GM19351 (cell line): ENCODE data around the gene DIPK1B.
A peak's percentile ranks its signal among the peaks of the same experiment; 100 is the strongest.

Experiments used
- ATAC-seq: cut with Tn5 transposase; IDR thresholded peaks from one replicate; pipeline ENCODE4 v1.9.1; 2021; ENCODE audit warnings: mild to moderate bottlenecking, moderate library complexity; ENCODE audit not compliant: unreplicated experiment

Gene DIPK1B

GRCh38 chr9:136733611-136734010 is 21.2 kb downstream of the DIPK1B start:
- no peak for ATAC-seq

DNA sequence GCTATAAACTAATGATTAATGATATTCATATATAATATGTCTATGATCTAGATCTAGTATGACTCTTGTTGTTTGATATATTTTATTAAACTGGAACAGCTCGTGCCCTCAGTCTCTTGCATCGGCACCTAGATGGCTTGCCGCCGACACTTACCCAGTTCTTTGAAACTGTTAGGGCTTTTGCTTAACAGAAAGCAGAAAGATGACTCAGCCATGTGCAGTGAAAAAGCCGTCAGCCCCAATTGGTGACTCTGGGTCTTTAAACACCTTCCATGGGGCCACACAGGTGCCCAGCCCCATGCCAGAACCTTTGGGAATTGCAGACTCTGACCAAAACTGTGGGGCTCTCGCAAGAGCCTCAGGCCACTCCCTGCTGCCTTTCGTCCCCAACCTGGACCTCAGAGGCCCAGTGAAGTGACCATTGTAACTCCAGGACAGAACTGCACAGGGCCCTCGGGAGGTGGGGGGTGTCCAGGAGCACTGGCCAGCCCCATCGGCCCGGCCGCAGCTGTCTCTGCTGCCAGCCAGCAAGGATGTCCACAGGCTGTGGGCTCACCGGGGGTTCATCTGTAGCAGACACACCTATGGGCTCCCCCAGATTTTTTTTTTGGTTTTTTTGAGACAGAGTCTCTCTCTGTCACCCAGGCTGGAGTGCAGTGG is 22.6 kb downstream of the DIPK1B start:
- no peak for ATAC-seq

GRCh38 chr9:136735812-136736480 is 23.6 kb downstream of the DIPK1B start:
- ATAC-seq = no peak

DNA sequence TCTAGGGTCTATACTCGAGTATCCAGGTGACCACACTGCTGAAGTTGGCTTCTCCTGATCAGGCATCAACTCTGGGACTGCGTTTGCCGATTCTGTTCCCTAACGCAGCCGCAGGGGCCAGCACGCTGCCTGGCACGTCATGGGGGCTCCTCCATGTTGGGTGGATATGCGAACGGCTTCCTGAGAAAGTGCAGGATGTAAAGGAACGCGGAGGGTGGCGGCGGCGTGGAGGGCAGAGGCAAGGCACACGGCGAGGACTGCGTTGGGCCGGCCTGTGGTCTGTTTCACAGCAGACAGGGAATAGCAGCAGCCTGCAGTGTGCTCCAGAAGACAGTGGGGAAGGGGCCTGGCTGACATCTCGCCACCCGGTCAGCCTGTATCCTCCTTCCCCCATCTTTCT is 26.6 kb downstream of the DIPK1B start:
- ATAC-seq = no peak

- ATAC-seq = no peak
Observed at GRCh38 chr9:136739509-136739908, 27.1 kb downstream of the DIPK1B start.

- no peak for ATAC-seq
Observed at GRCh38 chr9:136740069-136740468, 27.7 kb downstream of the DIPK1B start.

DNA sequence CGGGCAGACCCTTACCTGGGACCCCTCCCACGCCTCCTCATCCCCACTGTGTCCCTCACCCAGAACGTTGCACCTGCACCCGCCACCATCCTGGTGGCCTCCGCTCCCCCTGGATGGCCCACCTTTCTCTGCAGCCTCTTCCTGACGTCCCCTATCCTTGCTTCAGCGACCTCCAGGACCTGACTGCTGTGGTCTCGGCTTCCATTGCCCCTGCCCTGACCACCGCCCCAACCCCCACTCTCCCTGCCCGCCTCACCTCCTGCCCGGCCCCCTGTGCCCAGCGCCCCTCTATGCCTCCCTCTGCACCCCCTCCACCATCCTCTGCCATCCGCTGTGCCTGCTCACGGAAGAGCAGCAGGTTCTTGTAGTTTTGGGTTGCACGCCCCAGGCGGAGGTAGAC is 28.1 kb downstream of the DIPK1B start:
- no peak for ATAC-seq

DNA sequence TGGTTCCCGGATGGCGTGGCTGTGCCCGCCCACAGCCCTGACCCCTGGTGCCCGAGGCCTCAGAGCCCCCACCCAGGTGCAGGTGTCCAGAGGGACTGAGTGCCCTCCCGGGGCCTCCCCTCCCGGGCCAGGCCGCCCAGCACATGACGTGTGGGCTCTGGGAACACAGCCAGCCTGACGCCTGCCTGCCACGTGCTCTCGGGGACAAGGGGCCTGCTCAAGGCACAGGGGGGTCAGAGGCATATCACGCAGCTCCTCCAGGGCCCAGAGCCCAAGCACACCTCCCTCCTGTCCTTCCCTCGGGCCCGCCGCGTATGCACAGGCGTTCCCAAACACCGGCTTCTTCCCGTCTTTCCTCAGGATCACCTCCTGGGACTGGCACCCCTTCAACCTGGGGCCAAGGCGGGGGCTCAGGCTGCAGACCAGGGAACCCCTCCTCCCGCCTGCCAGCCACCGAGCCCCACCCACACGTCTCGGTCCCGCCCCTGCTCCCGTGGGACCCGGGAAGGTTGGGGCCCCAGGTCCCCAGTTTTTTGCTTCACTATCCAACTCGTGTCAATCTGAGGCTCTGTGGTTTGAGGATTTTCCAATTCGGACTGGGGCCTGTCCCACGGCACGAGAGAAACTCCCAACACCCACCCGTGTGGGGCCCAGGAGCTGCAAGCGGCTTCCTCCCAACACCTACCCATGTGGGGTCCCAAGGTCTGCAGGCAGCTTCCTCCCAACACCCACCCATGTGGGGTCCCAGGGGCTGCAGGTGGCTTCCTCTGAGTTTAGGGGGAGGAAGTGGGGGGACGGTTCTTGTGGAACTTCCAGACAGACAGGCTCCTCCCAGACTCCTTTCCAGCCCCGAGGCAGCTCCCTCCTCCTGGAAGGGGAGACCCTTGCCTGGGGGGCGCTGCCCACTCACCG is 28.9 kb downstream of the DIPK1B start:
- no peak for ATAC-seq

DNA sequence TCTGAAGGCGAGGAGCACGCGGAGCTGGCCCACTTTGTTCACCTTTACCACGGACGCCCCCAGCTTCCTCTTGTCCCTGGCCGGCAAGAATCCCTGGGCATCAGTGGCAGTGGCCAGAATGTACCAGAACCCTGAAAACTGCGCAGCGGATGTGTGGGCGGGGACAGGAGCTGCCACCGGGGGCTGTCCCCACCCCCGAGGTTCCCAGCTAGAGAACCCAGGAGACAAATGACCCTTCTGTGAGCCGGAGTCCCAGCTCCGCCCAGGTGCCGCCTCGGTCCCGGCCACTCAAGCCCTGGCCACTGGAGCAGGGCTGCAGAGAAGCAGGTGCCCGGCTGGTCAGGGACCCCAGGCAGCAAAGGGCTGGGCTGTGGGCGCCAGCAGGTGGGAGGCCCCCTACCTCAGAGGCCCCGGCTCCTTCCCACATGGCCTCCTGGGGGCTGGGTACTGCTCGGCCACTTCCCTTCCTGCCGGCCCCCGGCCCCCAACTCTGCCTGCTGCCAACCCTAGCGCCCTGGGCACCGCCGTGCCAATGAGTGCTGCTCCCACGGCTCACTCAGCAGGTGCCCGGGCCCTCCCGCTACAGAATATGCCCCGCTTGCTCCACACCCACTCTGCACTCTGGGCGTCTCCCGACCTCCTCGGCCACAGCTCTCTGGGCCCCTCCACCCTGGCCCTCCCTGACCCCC is 29.7 kb downstream of the DIPK1B start:
- peak; percentile 54 for ATAC-seq

DNA sequence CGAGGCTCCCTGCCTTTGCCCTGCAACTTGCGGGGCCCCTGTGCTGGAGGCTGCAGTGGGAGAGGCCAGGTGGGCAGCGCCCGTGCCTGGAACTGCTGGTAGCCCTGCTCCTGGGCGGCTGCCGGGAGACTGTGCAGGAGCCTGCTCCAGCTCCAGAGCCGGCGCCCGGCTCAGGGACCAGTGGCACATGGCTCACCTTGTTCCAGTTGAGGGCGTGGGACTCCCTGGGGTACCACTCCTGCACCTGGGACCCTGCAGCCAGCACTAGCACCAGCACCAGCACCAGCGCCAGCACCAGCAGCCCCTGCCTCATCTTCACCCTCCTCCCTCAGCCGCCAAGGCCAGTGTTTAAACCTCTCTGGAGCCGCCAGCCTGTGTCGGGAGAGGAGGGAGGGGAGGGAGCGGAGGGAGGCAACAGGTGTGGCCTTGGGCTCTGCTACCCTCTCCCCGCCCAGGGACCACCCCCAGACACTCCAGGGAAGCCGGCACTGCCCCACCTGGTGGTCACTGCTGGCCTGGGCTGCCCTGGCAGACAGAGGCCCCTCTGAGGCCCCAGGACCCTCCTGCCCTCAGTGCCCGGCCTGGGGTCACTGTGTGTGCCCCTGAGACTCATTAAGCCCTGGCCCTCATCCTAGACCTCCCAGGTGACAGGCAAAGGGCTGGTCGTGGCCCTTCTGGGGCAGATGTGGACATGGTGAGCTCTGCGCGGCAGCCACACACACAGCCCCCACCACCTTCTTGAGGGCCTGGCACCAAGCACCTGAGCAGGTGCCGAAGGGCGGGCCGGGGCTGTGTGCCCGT is 30.4 kb downstream of the DIPK1B start, which contains the start of gene LCN10:
Gene LCN10, minus strand, starts transcription at position 350 of the 801 bp plus-strand sequence. Its CDS starts 37 bp downstream, at position 313.
- no peak for ATAC-seq

DNA sequence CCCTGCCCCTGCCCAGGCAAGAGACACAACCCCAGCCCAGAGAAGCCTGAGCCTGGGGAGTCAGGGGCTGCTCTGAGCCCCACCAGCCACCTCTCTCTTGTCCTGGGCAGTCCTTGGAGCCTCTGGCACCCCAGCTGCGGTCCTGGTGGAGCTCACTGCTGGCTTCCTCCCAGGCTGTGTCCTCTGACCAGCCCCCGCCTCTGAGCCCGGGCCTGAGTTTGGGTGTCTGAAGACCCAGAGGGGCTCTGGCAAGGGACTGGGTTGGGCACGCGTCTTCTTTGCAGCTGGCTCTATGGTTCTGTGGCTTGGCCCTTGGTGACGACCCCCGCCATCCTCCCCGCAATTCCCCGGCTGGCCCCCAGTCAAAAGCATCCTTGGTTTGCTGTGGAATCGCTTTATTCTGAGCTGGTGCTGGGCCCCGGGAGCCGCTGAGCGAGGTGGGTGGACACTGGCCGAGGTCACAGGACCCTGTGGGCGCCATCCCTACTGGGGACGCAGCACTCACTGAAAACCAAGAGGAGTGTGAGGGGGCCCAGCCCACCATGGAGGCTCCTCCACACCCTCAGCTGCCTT is 31.4 kb downstream of the DIPK1B start:
- ATAC-seq = no peak

DNA sequence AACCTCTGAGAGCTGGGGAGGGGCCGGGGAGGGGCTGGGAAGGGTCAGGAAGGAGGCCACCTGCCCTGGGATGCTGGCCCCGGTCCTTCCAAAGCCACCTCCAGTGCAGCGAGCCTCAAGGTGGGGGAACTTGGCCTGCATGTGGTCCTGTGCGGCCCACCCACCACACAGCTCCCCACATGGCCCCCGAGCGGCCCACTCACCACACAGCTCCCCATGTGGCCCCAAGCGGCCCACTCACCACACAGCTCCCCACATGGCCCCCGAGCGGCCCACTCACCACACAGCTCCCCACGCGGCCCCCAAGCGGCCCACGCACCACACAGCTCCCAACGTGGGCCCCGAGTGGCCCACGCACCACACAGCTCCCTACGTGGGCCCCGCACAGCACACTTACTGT is 32.4 kb downstream of the DIPK1B start:
- no peak for ATAC-seq

- ATAC-seq = no peak
Observed at GRCh38 chr9:136745389-136746154, 33.2 kb downstream of the DIPK1B start.

GRCh38 chr9:136746155-136746490 is 33.8 kb downstream of the DIPK1B start:
- no peak for ATAC-seq

DNA sequence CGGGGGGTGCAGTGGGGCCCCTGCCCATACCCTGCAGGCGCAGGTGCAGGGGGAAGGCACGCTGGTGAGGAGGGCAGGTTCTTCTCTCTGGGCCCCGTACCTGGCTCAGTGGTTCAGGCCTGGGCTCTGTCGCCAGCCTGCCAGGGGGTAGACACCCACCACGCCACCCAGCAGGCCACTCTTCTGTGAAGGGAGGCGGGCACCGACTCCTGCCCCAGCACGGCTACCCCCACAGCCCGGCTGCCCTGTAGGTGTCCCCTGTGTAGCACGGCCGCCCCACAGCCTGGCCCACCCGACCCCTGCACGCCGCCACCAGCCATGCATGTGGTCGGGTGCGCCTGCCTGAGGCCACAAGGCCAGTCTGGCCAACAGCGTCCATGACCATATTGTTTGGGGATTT is 34.2 kb downstream of the DIPK1B start:
- ATAC-seq = no peak

DNA sequence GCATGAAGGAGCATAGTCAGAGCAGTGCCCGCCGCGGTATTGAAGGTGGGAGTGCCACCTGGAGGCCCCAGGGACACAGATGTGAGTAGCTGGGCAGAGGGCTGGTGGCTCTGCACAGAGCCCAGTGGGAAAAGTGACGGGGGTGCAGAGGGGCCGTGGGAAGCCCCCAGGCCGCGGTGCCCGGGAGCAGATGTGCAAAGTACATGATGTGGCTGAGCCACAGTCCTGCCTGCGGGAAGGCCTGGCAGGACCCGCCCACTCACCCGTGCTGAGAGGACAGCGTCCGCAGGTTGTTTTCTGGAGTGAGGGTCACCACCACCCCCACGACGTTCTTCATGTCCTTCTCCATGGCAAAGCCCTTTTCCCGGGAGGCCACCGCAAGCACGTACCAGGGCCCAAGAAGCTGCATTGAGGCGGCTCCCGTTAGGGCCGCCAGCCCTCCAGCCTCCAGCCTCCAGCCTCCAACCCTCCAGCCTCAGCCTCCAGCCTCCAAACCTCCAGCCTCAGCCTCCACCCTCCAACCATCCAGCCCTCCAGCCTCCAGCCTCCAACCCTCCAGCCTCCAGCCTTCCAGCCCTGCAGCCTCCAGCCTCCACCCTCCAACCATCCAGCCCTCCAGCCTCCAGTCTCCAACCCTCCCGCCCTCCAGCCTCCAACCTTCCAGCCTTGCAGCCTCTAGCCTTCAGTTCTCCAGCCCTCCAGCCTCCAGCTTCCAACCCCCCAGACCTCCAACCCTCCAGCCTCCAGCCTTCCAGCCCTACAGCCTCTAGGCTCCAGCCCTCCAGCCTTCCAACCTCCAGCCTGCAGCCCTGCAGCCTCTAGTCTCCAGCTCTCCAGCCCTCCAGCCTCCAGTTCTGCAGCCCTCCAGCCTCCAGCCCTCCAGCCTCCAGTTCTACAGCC is 35.0 kb downstream of the DIPK1B start:
- no peak for ATAC-seq

GRCh38 chr9:136748201-136748600 is 35.8 kb downstream of the DIPK1B start, which contains the start of gene LCN6:
LCN6 (minus strand) TSS chr9:136748525; CDS start chr9:136748483, 42 bp downstream.
- no peak for ATAC-seq
